ENCODE data around the gene NALCN.

The NALCN gene

GRCh38 chr13:101205408-101205807, 210.9 kb downstream of the NALCN start:
- H3K9me3 ChIP-seq (ENCODE audit: control insufficient read depth, low read length) = no peaks in the 10 kb centered on the region
- no peak overlapping the region for H3K27ac ChIP-seq (ENCODE audit: low read depth, low read length, severe bottlenecking)
- H3K4me3 ChIP-seq (ENCODE audit: extremely low read depth, insufficient read depth, low read length, poor library complexity, severe bottlenecking) = no peak overlapping the region
- WGBS, 2 experiments (ENCODE audit: insufficient coverage in 2 of 2) = 100% methylated on average over 1 to 2 of the region's 2 CpGs
- H3K36me3 ChIP-seq (ENCODE audit: control insufficient read depth, insufficient read depth, low read length) = no peaks in the 10 kb centered on the region
- no peaks in the 10 kb centered on the region for H3K4me1 ChIP-seq (ENCODE audit: control insufficient read depth, insufficient read depth, low read length, poor library complexity, severe bottlenecking)

- H3K27ac ChIP-seq (ENCODE audit: low read depth, low read length, severe bottlenecking) = no peak overlapping the region
- no peaks in the 10 kb centered on the region for H3K36me3 ChIP-seq (ENCODE audit: control insufficient read depth, insufficient read depth, low read length)
- no peaks in the 10 kb centered on the region for H3K9me3 ChIP-seq (ENCODE audit: control insufficient read depth, low read length)
- no peaks in the 10 kb centered on the region for H3K4me1 ChIP-seq (ENCODE audit: control insufficient read depth, insufficient read depth, low read length, poor library complexity, severe bottlenecking)
- no CpG with 5 or more reads among the region's 1 CpG for WGBS, 2 experiments (ENCODE audit: insufficient coverage in 2 of 2)
- H3K4me3 ChIP-seq (ENCODE audit: extremely low read depth, insufficient read depth, low read length, poor library complexity, severe bottlenecking) = no peak overlapping the region
These were observed 211.9 kb downstream of the NALCN start for GRCh38 chr13:101204270-101205020.

DNA sequence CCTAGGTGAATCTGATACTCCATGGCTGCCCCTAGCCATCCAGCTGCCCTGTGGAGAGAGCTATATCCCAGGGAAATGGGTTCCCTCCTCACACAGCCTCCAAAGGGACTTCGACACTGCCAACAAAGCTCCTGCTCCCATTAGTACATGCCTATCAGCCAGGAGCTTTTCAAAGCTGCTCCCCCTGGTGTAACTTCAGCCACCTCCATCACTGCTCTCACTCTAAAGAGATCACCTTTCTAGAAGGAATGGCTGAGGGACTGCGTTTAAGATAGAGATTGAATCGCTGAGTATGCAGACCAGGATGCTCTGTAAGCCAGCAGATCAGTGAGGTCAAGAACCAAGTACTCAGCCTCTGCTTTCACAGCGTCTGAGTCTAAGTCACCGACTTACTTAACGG, 213.7 kb downstream of the NALCN start:
- WGBS, 2 experiments (ENCODE audit: insufficient coverage in 2 of 2) = 47 to 56% methylated on average over 3 to 5 of the region's 6 CpGs
- H3K9me3 ChIP-seq (ENCODE audit: control insufficient read depth, low read length) = no peaks in the 10 kb centered on the region
- no peak overlapping the region for H3K27ac ChIP-seq (ENCODE audit: low read depth, low read length, severe bottlenecking)
- no peaks in the 10 kb centered on the region for H3K36me3 ChIP-seq (ENCODE audit: control insufficient read depth, insufficient read depth, low read length)
- H3K4me3 ChIP-seq (ENCODE audit: extremely low read depth, insufficient read depth, low read length, poor library complexity, severe bottlenecking) = no peak overlapping the region
- no peaks in the 10 kb centered on the region for H3K4me1 ChIP-seq (ENCODE audit: control insufficient read depth, insufficient read depth, low read length, poor library complexity, severe bottlenecking)

DNA sequence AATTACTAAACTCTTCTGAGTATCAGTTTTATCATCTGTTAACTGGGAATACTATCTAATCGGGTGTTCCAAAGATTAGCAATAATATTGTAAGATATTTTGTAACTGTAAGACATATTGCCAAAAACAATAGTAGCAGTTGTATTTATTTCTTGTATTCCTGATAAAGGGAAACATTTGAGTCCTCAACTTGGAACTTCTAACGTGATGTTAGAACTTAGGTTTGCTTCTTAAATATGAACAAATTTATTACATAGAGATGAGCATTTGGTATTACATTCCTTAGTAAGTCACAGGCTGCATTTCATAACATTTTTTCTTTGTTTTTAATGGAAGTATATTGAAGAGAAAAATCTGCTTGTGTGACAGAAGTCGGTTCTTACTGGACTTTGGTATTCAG, 225.3 kb downstream of the NALCN start:
- no peak overlapping the region for H3K27ac ChIP-seq (ENCODE audit: low read depth, low read length, severe bottlenecking)
- H3K4me1 ChIP-seq (ENCODE audit: control insufficient read depth, insufficient read depth, low read length, poor library complexity, severe bottlenecking) = no peaks in the 10 kb centered on the region
- no peaks in the 10 kb centered on the region for H3K9me3 ChIP-seq (ENCODE audit: control insufficient read depth, low read length)
- WGBS, 2 experiments (ENCODE audit: insufficient coverage in 2 of 2) = 100% methylated on average over 1 of the region's 3 CpGs; no CpG with 5 or more reads in 1 of the 2 experiments
- H3K4me3 ChIP-seq (ENCODE audit: extremely low read depth, insufficient read depth, low read length, poor library complexity, severe bottlenecking) = no peak overlapping the region
- no peaks in the 10 kb centered on the region for H3K36me3 ChIP-seq (ENCODE audit: control insufficient read depth, insufficient read depth, low read length)

- H3K36me3 ChIP-seq (ENCODE audit: control insufficient read depth, insufficient read depth, low read length) = no peaks in the 10 kb centered on the region
- no peak overlapping the region for H3K27ac ChIP-seq (ENCODE audit: low read depth, low read length, severe bottlenecking)
- no peak overlapping the region for H3K4me3 ChIP-seq (ENCODE audit: extremely low read depth, insufficient read depth, low read length, poor library complexity, severe bottlenecking)
- H3K4me1 ChIP-seq (ENCODE audit: control insufficient read depth, insufficient read depth, low read length, poor library complexity, severe bottlenecking) = no peaks in the 10 kb centered on the region
- no peaks in the 10 kb centered on the region for H3K9me3 ChIP-seq (ENCODE audit: control insufficient read depth, low read length)
- WGBS, 2 experiments (ENCODE audit: insufficient coverage in 2 of 2) = 88 to 90% methylated on average over 1 to 3 of the region's 3 CpGs
These were observed 226.0 kb downstream of the NALCN start for GRCh38 chr13:101190337-101190736.

DNA sequence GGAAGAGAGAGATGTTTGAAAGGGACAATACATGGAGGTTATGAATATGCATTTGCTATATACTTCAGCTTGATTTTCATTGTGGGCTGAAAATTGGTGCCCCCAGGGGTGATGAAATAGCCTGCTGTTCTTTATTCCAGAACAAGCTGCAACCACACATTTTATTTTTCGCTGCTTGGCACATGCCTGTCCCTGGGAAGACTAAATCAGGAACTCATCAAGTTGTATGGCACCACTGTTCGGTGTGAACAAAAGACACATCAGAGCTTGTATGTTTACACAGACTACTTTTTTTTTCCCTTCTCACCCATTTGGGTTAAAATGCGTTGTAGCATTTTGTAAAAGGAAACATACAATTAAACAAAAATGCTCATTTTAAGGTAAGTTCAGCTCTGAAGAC, 230.7 kb downstream of the NALCN start:
- WGBS, 2 experiments (ENCODE audit: insufficient coverage in 2 of 2) = 100% methylated on average over 1 to 2 of the region's 3 CpGs

DNA sequence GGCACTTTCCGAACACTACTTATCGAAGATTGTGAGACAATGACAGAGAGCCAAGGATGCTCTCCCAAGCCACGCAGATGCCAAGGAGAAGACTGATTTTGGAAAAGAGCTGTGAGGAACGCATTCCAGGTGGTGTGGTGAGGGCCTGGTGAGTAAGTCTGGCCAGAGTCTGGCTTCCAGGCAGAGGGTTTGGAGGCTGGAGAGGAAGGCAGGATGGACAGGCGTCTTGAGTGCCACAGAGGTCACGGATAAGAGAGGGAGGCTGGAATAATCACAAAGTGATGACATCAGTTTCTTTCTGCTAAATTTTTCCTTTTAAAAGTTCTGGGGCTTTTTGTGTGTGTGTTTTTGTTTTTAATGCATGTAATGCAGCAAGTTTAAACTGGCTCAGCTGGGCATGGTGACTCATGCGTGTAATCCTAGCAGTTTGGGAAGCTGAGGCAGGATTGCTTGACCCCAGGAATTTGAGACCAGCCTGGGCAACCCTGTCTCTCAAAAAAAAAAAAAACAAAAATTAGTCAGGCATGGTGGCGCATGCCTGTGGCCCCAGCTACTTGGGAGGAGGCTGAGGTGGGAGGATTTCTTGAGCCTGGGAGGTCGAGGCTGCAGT, 235.1 kb downstream of the NALCN start:
- Histone ChIP-seq H3K9me3 (ENCODE audit: control insufficient read depth, low read length) (no peaks in the 10 kb centered on the region), H3K4me3 (ENCODE audit: extremely low read depth, insufficient read depth, low read length, poor library complexity, severe bottlenecking) (no peak overlapping the region), H3K4me1 (ENCODE audit: control insufficient read depth, insufficient read depth, low read length, poor library complexity, severe bottlenecking) (no peaks in the 10 kb centered on the region), H3K36me3 (ENCODE audit: control insufficient read depth, insufficient read depth, low read length) (no peaks in the 10 kb centered on the region), H3K27ac (ENCODE audit: low read depth, low read length, severe bottlenecking) (no peak overlapping the region)
- WGBS, 2 experiments (ENCODE audit: insufficient coverage in 2 of 2) = 75 to 86% methylated on average over 7 of the region's 9 CpGs

More for the DNA sequence above, 230.7 kb downstream of the NALCN start:
- Histone ChIP-seq H3K4me3 (ENCODE audit: extremely low read depth, insufficient read depth, low read length, poor library complexity, severe bottlenecking) (no peak overlapping the region), H3K4me1 (ENCODE audit: control insufficient read depth, insufficient read depth, low read length, poor library complexity, severe bottlenecking) (no peaks in the 10 kb centered on the region), H3K27ac (ENCODE audit: low read depth, low read length, severe bottlenecking) (no peak overlapping the region), H3K9me3 (ENCODE audit: control insufficient read depth, low read length) (no peaks in the 10 kb centered on the region), H3K36me3 (ENCODE audit: control insufficient read depth, insufficient read depth, low read length) (no peaks in the 10 kb centered on the region)

- H3K9me3 ChIP-seq (ENCODE audit: control insufficient read depth, low read length) = no peaks in the 10 kb centered on the region
- H3K4me1 ChIP-seq (ENCODE audit: control insufficient read depth, insufficient read depth, low read length, poor library complexity, severe bottlenecking) = no peaks in the 10 kb centered on the region
- no peaks in the 10 kb centered on the region for H3K36me3 ChIP-seq (ENCODE audit: control insufficient read depth, insufficient read depth, low read length)
- 20% methylated on average over 1 of the region's 4 CpGs; no CpG with 5 or more reads in 1 of the 2 experiments for WGBS, 2 experiments (ENCODE audit: insufficient coverage in 2 of 2)
- H3K4me3 ChIP-seq (ENCODE audit: extremely low read depth, insufficient read depth, low read length, poor library complexity, severe bottlenecking) = no peak overlapping the region
- H3K27ac ChIP-seq (ENCODE audit: low read depth, low read length, severe bottlenecking) = no peak overlapping the region
These were observed 237.3 kb downstream of the NALCN start for GRCh38 chr13:101179021-101179420.

DNA sequence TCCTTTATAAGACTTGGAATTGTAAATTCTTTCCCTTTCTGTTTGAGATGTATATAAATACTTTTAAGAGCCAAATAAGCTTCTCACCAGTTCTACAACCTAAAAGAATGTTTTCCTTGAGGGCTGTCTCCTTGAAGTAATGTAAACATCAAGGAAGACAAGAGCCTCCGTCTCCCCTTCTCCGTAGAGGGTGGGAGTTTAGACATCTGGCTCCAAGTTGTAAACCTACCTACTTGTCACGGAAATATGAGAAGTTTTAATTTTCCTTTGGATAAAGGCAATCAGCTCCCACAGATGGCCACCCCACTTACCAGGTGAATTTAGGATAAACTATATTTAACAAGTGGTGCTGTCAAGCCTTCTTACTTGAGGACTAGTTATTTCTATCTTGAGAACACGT, 237.9 kb downstream of the NALCN start:
- Histone ChIP-seq H3K9me3 (ENCODE audit: control insufficient read depth, low read length) (no peaks in the 10 kb centered on the region), H3K36me3 (ENCODE audit: control insufficient read depth, insufficient read depth, low read length) (no peaks in the 10 kb centered on the region), H3K27ac (ENCODE audit: low read depth, low read length, severe bottlenecking) (no peak overlapping the region), H3K4me3 (ENCODE audit: extremely low read depth, insufficient read depth, low read length, poor library complexity, severe bottlenecking) (no peak overlapping the region), H3K4me1 (ENCODE audit: control insufficient read depth, insufficient read depth, low read length, poor library complexity, severe bottlenecking) (no peaks in the 10 kb centered on the region)
- WGBS, 2 experiments (ENCODE audit: insufficient coverage in 2 of 2) = 100% methylated on average over 3 of the region's 4 CpGs; no CpG with 5 or more reads in 1 of the 2 experiments

- Histone ChIP-seq H3K4me3 (ENCODE audit: extremely low read depth, insufficient read depth, low read length, poor library complexity, severe bottlenecking) (no peak overlapping the region), H3K9me3 (ENCODE audit: control insufficient read depth, low read length) (no peaks in the 10 kb centered on the region), H3K36me3 (ENCODE audit: control insufficient read depth, insufficient read depth, low read length) (no peaks in the 10 kb centered on the region), H3K4me1 (ENCODE audit: control insufficient read depth, insufficient read depth, low read length, poor library complexity, severe bottlenecking) (no peaks in the 10 kb centered on the region), H3K27ac (ENCODE audit: low read depth, low read length, severe bottlenecking) (no peak overlapping the region)
- WGBS, 2 experiments (ENCODE audit: insufficient coverage in 2 of 2) = 67 to 83% methylated on average over 1 of the region's 2 CpGs
These were observed 246.0 kb downstream of the NALCN start for GRCh38 chr13:101170306-101170705.

- Histone ChIP-seq H3K27ac (ENCODE audit: low read depth, low read length, severe bottlenecking) (no peak overlapping the region), H3K4me1 (ENCODE audit: control insufficient read depth, insufficient read depth, low read length, poor library complexity, severe bottlenecking) (peaks cover 2% of the 10 kb centered on the region), H3K9me3 (ENCODE audit: control insufficient read depth, low read length) (no peaks in the 10 kb centered on the region), H3K4me3 (ENCODE audit: extremely low read depth, insufficient read depth, low read length, poor library complexity, severe bottlenecking) (no peak overlapping the region), H3K36me3 (ENCODE audit: control insufficient read depth, insufficient read depth, low read length) (no peaks in the 10 kb centered on the region)
- WGBS, 2 experiments (ENCODE audit: insufficient coverage in 2 of 2) = 0% methylated on average over 1 of the region's 1 CpG; no CpG with 5 or more reads in 1 of the 2 experiments
These were observed 259.0 kb downstream of the NALCN start for GRCh38 chr13:101157261-101157660.
